GM21723 (cell line): ENCODE results near the gene SUCNR1.

Experiments used
- ATAC-seq: cut with Tn5 transposase; IDR thresholded peaks from one replicate; pipeline ENCODE4 v1.9.1; 2021; ENCODE audit warnings: mild to moderate bottlenecking, moderate library complexity; ENCODE audit not compliant: unreplicated experiment

The SUCNR1 gene

GRCh38 chr3:151933234-151933853 is 59.9 kb downstream of the SUCNR1 start:
- ATAC-seq = no peak
